SIG-M5 (cell line): Measurements from ENCODE around the gene PODN.

Experiments
- DNase-seq: peaks from one replicate; lab custom pipeline; 2025; lab: John Stamatoyannopoulos, UW

Gene PODN

GRCh38 chr1:53115403-53116306 is 53.6 kb downstream of the PODN start:
- no peak for DNase-seq

- DNase-seq: no peak
Measured at GRCh38 chr1:53116307-53116810, 54.3 kb downstream of the PODN start.

GRCh38 chr1:53116933-53117600 is 55.1 kb downstream of the PODN start:
- no peak for DNase-seq

- DNase-seq: no peak
Measured at GRCh38 chr1:53117836-53118235, 55.8 kb downstream of the PODN start.

- no peak for DNase-seq
Measured at GRCh38 chr1:53120659-53121058, 58.6 kb downstream of the PODN start.

- DNase-seq: no peak
Measured at GRCh38 chr1:53121319-53122172, 59.5 kb downstream of the PODN start.

- DNase-seq: no peak
Measured at GRCh38 chr1:53122201-53122885, 60.3 kb downstream of the PODN start.

- no peak for DNase-seq
Measured at GRCh38 chr1:53122961-53123413, 61.0 kb downstream of the PODN start.

- DNase-seq: no peak
Measured at GRCh38 chr1:53123453-53124140, 61.6 kb downstream of the PODN start.

GRCh38 chr1:53125122-53125521 is 63.1 kb downstream of the PODN start:
- DNase-seq: no peak

GRCh38 chr1:53125623-53126360 is 63.8 kb downstream of the PODN start:
- DNase-seq: no peak

- no peak for DNase-seq
Measured at GRCh38 chr1:53126495-53126894, 64.5 kb downstream of the PODN start.

- no peak for DNase-seq
Measured at GRCh38 chr1:53127546-53127945, 65.5 kb downstream of the PODN start.

- no peak for DNase-seq
Measured at GRCh38 chr1:53128401-53128800, 66.4 kb downstream of the PODN start.

GRCh38 chr1:53129891-53130597 is 68.0 kb downstream of the PODN start:
- no peak for DNase-seq

- no peak for DNase-seq
Measured at GRCh38 chr1:53130598-53130877, 68.5 kb downstream of the PODN start.

GRCh38 chr1:53130878-53131589 is 69.0 kb downstream of the PODN start:
- no peak for DNase-seq

- DNase-seq: no peak
Measured at GRCh38 chr1:53131590-53131938, 69.6 kb downstream of the PODN start.

GRCh38 chr1:53132176-53132575 is 70.2 kb downstream of the PODN start:
- no peak for DNase-seq
